ENCODE results near the gene P2RY14.

Gene P2RY14

DNA sequence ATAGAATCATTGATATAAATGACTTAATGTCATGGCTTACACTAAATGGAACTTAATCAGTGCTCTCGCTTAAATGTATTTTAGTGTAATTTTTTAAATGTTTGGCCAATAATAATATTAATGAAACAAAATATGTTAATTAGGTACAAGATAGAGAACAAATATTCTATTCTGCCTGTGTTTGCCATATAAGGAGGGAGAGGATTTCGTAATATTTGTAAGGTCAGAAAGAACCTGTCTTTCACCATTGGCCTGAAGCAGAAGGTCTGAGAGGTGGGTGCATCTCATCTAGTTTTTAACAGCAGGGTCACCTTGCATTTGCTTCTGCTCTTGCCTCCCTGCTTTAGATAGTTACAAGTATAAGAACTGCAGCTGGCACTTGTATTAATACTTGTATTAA is 35.8 kb upstream of the P2RY14 start:
- in situ Hi-C loops (cut with HindIII; ENCODE audit: low sequenced_read_pairs), result no loop called here
- no peak for DNase-seq (ENCODE audit: low read depth)
- H3K4me3 ChIP-seq (ENCODE audit: low read depth, low read length), result no peak overlapping the region
- TF ChIP-seq CTCF (IDR thresholded peaks at IDR 0.05; ENCODE audit: low read depth, low read length, missing control alignments), result no peak

GRCh38 chr3:151312972-151313371 is 34.6 kb upstream of the P2RY14 start:
- DNase-seq (ENCODE audit: low read depth), result no peak
- H3K4me3 ChIP-seq (ENCODE audit: low read depth, low read length), result no peak overlapping the region
- TF ChIP-seq CTCF (IDR thresholded peaks at IDR 0.05; ENCODE audit: low read depth, low read length, missing control alignments), result no peak
- in situ Hi-C loops (cut with HindIII; ENCODE audit: low sequenced_read_pairs), result no loop called here

GRCh38 chr3:151309566-151309965 is 31.2 kb upstream of the P2RY14 start:
- no peak for DNase-seq (ENCODE audit: low read depth)
- in situ Hi-C loops (cut with HindIII; ENCODE audit: low sequenced_read_pairs), result no loop called here
- H3K4me3 ChIP-seq (ENCODE audit: low read depth, low read length), result no peak overlapping the region
- TF ChIP-seq CTCF (IDR thresholded peaks at IDR 0.05; ENCODE audit: low read depth, low read length, missing control alignments), result no peak

DNA sequence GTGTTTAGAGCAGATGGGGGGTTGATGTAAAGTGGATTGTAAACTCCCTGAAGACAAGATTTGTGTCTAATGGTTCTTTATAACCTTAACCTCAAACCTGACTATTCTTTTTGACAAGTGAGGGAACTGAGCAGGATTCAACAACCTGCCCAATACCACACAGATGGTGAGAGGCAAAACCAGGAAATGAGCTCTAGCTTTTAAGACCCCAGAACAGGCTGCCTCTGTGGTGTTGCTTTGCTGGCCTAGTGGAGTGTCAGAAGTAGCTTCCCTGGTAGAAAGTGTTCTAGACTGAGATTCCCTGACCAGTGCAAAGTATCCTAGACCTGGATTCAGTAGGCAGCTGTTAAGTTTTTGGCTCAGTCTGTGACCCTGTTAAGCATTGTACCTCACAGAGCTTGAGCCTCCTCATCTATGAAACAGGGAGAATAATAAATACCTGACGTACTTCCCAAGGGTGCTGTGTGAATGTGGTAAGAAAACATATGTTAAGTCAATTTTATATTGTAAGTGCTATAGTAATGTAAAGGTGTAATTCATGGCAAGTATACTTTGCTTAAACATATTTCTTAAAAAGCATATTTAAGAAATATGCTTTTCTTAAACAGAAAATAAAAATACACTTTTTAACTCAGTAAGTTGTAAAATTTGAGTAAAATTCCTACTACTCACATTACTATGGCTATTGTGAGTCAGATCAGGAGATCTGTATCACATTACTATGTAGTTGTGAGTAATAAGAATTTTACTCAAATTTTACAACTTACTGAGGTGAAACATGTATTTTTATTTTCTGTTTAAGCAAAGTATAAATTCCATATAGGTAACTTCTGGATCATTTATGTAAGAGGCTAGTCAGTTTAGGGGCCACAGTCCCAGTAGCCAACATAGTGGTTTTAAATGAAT is 29.5 kb upstream of the P2RY14 start:
- H3K4me3 ChIP-seq (ENCODE audit: low read depth, low read length), result no peak overlapping the region
- DNase-seq (ENCODE audit: low read depth), result no peak
- TF ChIP-seq CTCF (IDR thresholded peaks at IDR 0.05; ENCODE audit: low read depth, low read length, missing control alignments), result no peak
- in situ Hi-C loops (cut with HindIII; ENCODE audit: low sequenced_read_pairs), result no loop called here

DNA sequence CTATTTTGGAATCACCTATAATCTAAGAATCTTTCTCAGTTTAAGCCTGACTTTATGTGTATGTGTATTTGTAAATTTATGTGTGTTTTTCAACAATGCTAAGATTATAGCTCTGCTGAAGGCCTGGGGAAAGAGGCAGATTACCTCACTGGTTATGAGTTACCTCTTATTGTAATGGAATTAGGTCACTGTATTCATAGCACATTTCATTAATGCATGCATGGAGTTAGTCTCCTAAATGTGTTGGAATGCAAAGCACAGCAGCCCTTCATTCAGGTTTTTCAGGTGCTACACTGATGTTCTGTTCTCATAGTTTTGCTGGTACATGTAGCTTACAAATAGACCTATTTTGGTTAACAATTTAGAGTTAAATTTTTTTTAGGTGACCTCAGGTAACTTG is 28.8 kb upstream of the P2RY14 start:
- in situ Hi-C loops (cut with HindIII; ENCODE audit: low sequenced_read_pairs), result no loop called here
- DNase-seq (ENCODE audit: low read depth), result no peak
- no peak overlapping the region for H3K4me3 ChIP-seq (ENCODE audit: low read depth, low read length)

GRCh38 chr3:151306168-151306810 is 27.9 kb upstream of the P2RY14 start:
- H3K4me3 ChIP-seq (ENCODE audit: low read depth, low read length), result no peak overlapping the region
- no peak for DNase-seq (ENCODE audit: low read depth)
- in situ Hi-C loops (cut with HindIII; ENCODE audit: low sequenced_read_pairs), result no loop called here
- no peak for TF ChIP-seq CTCF (IDR thresholded peaks at IDR 0.05; ENCODE audit: low read depth, low read length, missing control alignments)

More for the DNA sequence above, 28.8 kb upstream of the P2RY14 start:
- no peak for TF ChIP-seq CTCF (IDR thresholded peaks at IDR 0.05; ENCODE audit: low read depth, low read length, missing control alignments)
